Panc1 (cell line): ENCODE data around the gene CAMP. TPM values are rescaled to one million over a fixed set of nuclear protein-coding genes. Genes with fewer than 3 reads are reported as not detected.

Experiments
- ATAC-seq: fragments of 200-7000 bp; cut with Tn5 transposase; 2 replicates; pipeline ENCODE4 v1.9.1; 2020; ENCODE audit warnings: mild to moderate bottlenecking, moderate library complexity
- BruUV-seq: library from RNA; stranded (reverse); fragments of 400-500 nt; replicated peaks from 2 replicates; lab custom pipeline; 2021; lab: Mats Ljungman, UMichigan
- CTCF ChIA-PET: fragments of 300-600 bp; sonication (Branson Sonifier 250); formaldehyde crosslinking; loops from one replicate; lab custom pipeline; 2022; ENCODE audit warnings: antibody characterized with exemption; lab: Charles Lee
- POLR2A ChIA-PET: fragments of 300-600 bp; sonication (Branson Sonifier 250); formaldehyde crosslinking; loops from one replicate; lab custom pipeline; 2022; ENCODE audit warnings: antibody characterized with exemption; lab: Charles Lee
- DNase-seq: peaks from one replicate; pipeline ENCODE4 v3.0.0-alpha.2; 2010; ENCODE audit warnings: low read depth, low spot score
- H3K27ac ChIP-seq: 2 replicates; pipeline ENCODE4 v1.5.1; 2011; ENCODE audit warnings: mild to moderate bottlenecking, low read length, inconsistent platforms
- H3K27me3 ChIP-seq: fragments of 200-500 bp; sonication (Bioruptor generic); 2 replicates; pipeline ENCODE4 v1.6.0; 2014; ENCODE audit warnings: low read length, inconsistent platforms; ENCODE audit not compliant: control insufficient read depth, insufficient read depth
- H3K36me3 ChIP-seq: fragments of 200-500 bp; sonication (Bioruptor generic); 2 replicates; pipeline ENCODE4 v1.5.1; 2014; ENCODE audit warnings: inconsistent platforms, mild to moderate bottlenecking, low read length, moderate library complexity; ENCODE audit not compliant: control insufficient read depth, insufficient read depth
- H3K4me1 ChIP-seq: 2 replicates; pipeline ENCODE4 v1.5.1; 2011; ENCODE audit warnings: inconsistent platforms, mild to moderate bottlenecking, low read length, moderate library complexity; ENCODE audit not compliant: control insufficient read depth, insufficient read depth
- H3K4me3 ChIP-seq, 2 experiments: 2 replicates each; pipeline ENCODE4 v1.5.1; 2011 to 2012; ENCODE audit warnings: low read depth in 2 of 2, low read length in 2 of 2, mild to moderate bottlenecking in 2 of 2, inconsistent platforms in 1 of 2, moderate library complexity in 1 of 2
- H3K9me3 ChIP-seq: fragments of 200-500 bp; sonication (Bioruptor generic); 2 replicates; pipeline ENCODE4 v1.5.1; 2014; ENCODE audit warnings: low read depth, mild to moderate bottlenecking, inconsistent platforms, low read length, moderate library complexity; ENCODE audit not compliant: control insufficient read depth, insufficient read depth
- POLR2AphosphoS5 ChIP-seq: IDR thresholded peaks from 2 replicates; pipeline ENCODE4 v1.6.1; 2012; ENCODE audit warnings: mild to moderate bottlenecking, low read depth, low read length, moderate library complexity
- SIN3A ChIP-seq: IDR thresholded peaks from 2 replicates; pipeline ENCODE4 v1.6.1; 2012; ENCODE audit warnings: low read depth, mild to moderate bottlenecking, low read length, moderate library complexity, borderline replicate concordance; ENCODE audit not compliant: insufficient read depth
- TCF7L2 ChIP-seq: IDR thresholded peaks from 2 replicates; pipeline ENCODE4 v1.6.1; 2011; ENCODE audit warnings: mild to moderate bottlenecking, low read depth, low read length, inconsistent platforms
- in situ Hi-C: cut with HindIII; loops from 2 replicates; pipeline ENCODE4 v1.10.0; 2016; ENCODE audit warnings: low sequenced_read_pairs, low pct_unique_long_range_greater_than_20kb
- intact Hi-C: fragments of 100-400 bp; cut with micrococcal nuclease; formaldehyde crosslinking; loops from one replicate; pipeline ENCODE4 v1.10.0; 2022; ENCODE audit not compliant: unreplicated experiment
- total RNA-seq: library from RNA; stranded (reverse); gene quantifications from one replicate; pipeline ENCODE4 v1.2.1, GENCODE V29; 2021; ENCODE audit not compliant: unreplicated experiment
- TF ChIP-seq, protein P1 (sequence below): fragments of 450-650 bp; IDR thresholded peaks from 2 replicates; pipeline ENCODE4 v1.5.1; 2017; ENCODE audit warnings: mild to moderate bottlenecking
- TF ChIP-seq, protein P2 (sequence below), 2 experiments: IDR thresholded peaks; 2 replicates each; pipeline ENCODE4 v1.6.1; 2011 to 2012; ENCODE audit warnings: low read depth in 2 of 2, control low read depth in 1 of 2, low read length in 1 of 2, mild to moderate bottlenecking in 1 of 2, moderate library complexity in 1 of 2; ENCODE audit not compliant: insufficient read depth in 1 of 2

The CAMP gene
- total RNA-seq, 1 experiment from 2014 or later: not detected

DNA sequence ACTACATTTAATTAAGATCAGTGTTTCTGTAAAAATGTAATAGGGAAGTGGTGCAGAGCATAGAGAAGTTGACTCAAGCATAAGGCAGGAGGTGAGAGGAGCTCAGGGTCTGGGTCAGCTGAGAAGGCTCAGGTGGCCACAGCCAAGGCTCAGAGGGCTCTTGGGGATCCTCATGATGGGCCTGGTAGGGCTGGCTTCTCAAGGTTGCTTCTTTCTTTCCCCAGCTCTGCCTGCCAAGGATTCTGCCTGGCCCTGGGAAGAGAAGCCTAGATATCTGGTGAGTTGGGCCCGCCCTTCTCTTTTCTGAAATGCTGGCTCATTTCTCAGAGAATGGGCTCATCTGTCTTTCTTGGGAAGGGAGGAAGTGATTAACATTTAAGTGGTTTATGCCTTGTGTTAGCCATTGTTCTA, 24.1 kb downstream of the CAMP start:
- ATAC-seq (no peak), DNase-seq (no peak)
- H3K4me1 ChIP-seq: no peaks in the 10 kb centered on the region
- TF ChIP-seq POLR2AphosphoS5: no peak
- TF ChIP-seq, protein P1, sequence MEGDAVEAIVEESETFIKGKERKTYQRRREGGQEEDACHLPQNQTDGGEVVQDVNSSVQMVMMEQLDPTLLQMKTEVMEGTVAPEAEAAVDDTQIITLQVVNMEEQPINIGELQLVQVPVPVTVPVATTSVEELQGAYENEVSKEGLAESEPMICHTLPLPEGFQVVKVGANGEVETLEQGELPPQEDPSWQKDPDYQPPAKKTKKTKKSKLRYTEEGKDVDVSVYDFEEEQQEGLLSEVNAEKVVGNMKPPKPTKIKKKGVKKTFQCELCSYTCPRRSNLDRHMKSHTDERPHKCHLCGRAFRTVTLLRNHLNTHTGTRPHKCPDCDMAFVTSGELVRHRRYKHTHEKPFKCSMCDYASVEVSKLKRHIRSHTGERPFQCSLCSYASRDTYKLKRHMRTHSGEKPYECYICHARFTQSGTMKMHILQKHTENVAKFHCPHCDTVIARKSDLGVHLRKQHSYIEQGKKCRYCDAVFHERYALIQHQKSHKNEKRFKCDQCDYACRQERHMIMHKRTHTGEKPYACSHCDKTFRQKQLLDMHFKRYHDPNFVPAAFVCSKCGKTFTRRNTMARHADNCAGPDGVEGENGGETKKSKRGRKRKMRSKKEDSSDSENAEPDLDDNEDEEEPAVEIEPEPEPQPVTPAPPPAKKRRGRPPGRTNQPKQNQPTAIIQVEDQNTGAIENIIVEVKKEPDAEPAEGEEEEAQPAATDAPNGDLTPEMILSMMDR: no peak
- TF ChIP-seq, protein P2, sequence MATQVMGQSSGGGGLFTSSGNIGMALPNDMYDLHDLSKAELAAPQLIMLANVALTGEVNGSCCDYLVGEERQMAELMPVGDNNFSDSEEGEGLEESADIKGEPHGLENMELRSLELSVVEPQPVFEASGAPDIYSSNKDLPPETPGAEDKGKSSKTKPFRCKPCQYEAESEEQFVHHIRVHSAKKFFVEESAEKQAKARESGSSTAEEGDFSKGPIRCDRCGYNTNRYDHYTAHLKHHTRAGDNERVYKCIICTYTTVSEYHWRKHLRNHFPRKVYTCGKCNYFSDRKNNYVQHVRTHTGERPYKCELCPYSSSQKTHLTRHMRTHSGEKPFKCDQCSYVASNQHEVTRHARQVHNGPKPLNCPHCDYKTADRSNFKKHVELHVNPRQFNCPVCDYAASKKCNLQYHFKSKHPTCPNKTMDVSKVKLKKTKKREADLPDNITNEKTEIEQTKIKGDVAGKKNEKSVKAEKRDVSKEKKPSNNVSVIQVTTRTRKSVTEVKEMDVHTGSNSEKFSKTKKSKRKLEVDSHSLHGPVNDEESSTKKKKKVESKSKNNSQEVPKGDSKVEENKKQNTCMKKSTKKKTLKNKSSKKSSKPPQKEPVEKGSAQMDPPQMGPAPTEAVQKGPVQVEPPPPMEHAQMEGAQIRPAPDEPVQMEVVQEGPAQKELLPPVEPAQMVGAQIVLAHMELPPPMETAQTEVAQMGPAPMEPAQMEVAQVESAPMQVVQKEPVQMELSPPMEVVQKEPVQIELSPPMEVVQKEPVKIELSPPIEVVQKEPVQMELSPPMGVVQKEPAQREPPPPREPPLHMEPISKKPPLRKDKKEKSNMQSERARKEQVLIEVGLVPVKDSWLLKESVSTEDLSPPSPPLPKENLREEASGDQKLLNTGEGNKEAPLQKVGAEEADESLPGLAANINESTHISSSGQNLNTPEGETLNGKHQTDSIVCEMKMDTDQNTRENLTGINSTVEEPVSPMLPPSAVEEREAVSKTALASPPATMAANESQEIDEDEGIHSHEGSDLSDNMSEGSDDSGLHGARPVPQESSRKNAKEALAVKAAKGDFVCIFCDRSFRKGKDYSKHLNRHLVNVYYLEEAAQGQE (IDR thresholded peaks at IDR 0.05; ENCODE audit: insufficient read depth in 1 of 2, low read depth in 2 of 2, low read length in 1 of 2): no peak
- H3K36me3 ChIP-seq: no peaks in the 10 kb centered on the region; the same call in 1 of the 2 replicates
- no peaks in the 10 kb centered on the region for H3K27me3 ChIP-seq
- ChIA-PET CTCF (no interaction called here), POLR2A (no interaction called here)
- in situ Hi-C loops (no loop called here), intact Hi-C loops (loop anchor here (10.0 kb wide), 1 partner anchor 53 kb away; no protein-coding TSS in a partner anchor)
- no TSS peak for BruUV-seq
- H3K27ac ChIP-seq: no peak overlapping the region
- H3K9me3 ChIP-seq: no peaks in the 10 kb centered on the region
- H3K4me3 ChIP-seq: no peak overlapping the region

DNA sequence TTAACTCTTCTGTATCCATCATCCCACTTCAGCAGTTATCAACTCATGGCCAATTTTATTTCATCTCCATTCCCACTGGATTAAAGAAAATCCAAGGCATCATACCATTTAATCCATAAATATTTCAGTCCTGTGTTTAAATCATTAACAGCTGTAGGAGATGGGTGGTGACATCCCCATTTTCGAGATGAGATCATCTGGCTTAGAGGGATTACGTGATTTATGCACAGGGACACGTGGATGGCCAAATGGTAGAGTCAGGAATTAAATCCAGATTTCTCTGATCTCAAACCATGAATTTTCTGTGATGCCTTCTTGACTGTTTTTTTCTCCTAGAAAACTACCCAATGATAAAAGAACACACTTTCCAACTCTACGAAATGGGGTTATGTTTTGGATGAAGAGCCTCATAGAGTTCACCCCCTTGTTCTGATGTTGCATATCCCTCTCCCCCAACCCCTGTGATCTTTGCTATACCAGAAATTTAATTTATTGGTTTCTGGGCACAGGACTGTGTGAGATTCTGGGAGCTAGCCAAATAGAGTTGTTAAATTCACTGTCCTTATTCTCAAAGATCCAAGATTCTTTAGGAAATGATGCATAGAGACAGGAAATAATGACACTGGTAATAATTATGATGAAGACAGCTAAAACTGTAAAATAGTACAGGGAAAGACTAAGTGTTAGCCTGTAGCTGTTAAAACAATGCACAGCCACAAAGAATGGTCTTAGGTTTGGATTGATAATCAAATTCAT, 25.0 kb downstream of the CAMP start:
- Histone ChIP-seq H3K4me3 (no peak overlapping the region), H3K9me3 (no peaks in the 10 kb centered on the region), H3K36me3 (no peaks in the 10 kb centered on the region; the same call in 1 of the 2 replicates), H3K4me1 (no peaks in the 10 kb centered on the region), H3K27ac (no peak overlapping the region), H3K27me3 (no peaks in the 10 kb centered on the region)
- BruUV-seq: TSS peak; percentile 66
- ChIA-PET POLR2A (no interaction called here), CTCF (no interaction called here)
- no peak for ATAC-seq
- intact Hi-C loops (loop anchor here (10.0 kb wide), 1 partner anchor 53 kb away; no protein-coding TSS in a partner anchor), in situ Hi-C loops (no loop called here)
- DNase-seq: no peak
- TF ChIP-seq SIN3A (no peak), POLR2AphosphoS5 (no peak), TCF7L2 (no peak)
- TF ChIP-seq, protein P2 (IDR thresholded peaks at IDR 0.05; ENCODE audit: insufficient read depth in 1 of 2, low read depth in 2 of 2, low read length in 1 of 2): no peak
- TF ChIP-seq, protein P1: no peak
